GM19395 (cell line): ENCODE data around the gene ARHGAP40.
A peak's percentile ranks its signal among the peaks of the same experiment; 100 is the strongest.

Source experiments
- ATAC-seq: cut with Tn5 transposase; IDR thresholded peaks from one replicate; pipeline ENCODE4 v1.9.1; 2021; ENCODE audit warnings: mild to moderate bottlenecking, moderate library complexity; ENCODE audit not compliant: unreplicated experiment

The ARHGAP40 gene

DNA sequence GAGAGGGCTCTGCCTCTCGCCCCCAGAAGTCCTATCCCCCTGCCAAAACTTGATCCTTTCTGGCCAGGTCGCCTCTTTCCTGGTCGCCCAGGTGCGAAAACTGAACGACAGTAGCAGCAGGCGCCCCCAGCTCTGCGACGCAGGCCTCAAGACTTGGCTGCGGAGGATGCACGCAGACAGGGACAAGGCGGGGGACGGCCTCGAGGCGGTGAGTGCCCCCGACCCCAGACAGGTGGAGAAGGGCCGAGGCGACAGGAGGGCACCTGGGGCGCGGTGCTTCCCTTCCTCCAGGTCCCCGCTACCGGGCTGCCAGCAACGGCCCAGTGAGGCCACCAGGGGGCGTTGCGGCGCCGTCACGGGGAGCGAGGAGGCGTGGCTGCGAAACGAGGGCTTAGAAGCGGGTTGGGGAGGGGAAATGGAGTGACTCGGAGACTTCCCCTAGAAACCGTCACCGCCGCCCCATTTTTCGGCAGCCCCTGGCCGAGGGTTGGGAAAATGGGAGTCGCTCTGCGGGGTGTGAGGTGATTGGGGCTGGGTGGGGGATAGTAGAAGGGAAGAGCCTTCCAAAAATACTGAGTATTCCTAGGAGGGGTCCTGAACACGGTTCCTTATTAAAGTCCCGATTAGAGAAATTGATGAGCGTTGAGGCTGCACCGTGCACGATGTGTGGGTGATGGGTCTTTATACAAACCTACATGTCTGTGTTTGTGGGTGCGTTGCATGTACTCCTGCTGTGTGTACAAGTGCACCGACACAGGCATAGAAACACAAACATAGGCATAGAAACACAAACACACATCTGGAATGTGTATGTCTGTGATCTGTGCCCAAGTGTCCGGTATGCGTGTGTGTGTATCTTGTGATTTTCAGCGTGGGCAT, 44.6 kb downstream of the ARHGAP40 start:
- ATAC-seq = peak; percentile 81

DNA sequence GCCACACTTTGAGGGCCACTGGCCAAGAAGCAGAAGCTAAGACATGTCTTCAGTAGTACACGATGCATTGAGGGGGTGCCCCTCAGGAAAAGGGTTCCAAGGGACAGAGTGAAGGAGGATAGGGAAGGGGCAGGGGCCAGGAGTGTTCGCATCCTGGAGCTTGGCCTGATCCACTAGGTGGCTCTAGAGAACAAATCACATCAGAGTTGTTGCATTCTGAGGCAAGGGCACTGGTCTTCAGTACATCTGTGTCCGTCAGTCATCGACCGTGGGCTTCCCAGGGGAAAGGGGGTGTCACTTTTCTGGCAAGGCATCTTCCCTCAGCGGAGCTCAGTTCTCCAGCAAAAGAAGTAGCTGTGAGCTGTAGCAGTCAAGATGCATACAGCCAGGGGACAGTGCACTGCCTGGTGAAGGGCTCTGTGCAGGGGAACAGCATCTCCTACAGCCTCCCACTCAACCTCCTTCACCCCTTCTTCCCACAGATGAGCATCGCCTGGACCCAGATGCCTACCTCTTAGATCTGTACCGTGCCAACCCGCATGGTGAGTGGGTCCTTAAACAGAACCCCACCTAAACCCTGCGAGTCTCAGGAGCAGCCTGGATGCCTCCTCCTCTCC, 47.8 kb downstream of the ARHGAP40 start:
- ATAC-seq = no peak

DNA sequence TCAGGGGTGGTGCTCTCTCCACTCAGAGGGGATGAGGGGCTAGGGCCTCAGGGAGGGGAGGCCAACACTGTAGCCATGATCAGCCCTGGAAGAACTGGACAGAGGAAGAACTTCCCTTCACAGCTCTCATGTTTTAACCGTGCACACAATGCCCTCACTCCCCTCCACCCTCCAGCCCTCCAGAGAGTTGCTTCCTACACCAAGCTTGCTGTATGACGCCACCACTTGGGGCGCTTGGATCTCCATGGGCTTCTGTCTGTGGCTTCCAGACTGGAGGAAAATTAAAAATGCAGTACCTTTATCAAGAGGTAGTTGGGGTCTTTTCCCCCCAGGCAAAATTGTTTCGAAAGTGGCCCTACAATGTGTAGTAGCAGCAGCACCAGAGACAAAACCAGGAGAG, 48.4 kb downstream of the ARHGAP40 start:
- no peak for ATAC-seq

DNA sequence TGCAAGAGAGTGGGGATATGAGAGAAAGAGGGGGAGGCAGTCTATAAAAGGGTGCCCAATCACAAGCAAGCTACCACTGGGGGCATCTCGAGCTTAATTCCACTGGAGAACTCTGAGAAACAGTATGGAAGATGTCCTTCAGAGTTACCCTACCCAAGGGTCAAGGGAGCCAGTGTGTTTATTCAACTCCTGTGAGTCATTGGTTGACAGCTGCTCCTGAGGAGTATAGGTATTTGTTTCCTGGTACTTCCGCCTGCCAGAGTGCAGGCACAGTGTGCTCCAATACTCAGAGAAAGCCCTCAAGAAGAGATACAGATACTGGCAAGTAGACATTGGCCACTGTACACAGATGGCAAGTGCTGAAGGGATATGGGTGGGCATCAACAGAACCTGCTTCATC, 49.5 kb downstream of the ARHGAP40 start:
- no peak for ATAC-seq

DNA sequence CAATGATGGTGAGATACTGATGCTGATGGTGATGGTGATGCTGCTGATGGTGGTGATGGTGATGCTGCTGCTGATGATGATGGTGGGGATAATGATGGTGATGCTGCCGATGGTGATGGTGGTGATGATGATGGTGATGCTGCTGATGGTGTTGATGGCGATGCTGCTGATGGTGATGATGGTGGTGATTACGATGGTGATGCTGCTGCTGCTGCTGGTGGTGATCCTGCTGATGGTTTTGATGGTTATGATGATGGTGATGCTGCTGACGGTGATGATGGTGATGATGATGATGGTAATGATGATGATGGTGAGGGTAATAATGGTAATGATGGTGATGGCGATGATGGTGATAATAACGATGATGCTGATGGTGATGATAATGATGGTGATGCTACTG, 50.0 kb downstream of the ARHGAP40 start:
- ATAC-seq = no peak

DNA sequence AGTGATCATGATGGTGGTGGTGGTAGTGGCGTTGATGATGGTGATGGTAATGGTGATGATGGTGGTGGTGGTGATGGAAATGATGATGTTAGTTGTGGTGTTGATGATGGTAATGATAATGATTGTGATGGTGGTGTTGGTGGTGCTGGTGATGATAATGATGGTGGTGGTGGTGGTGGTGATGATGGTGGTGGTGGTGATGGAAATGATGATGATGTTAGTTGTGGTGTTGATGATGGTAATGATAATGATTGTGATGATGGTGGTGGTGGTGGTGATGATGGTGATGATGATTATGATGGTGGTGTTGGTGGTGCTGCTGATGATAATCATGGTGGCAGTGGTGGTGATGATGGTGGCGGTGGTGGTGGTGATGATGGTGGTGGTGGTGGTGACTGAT, 51.4 kb downstream of the ARHGAP40 start:
- no peak for ATAC-seq

DNA sequence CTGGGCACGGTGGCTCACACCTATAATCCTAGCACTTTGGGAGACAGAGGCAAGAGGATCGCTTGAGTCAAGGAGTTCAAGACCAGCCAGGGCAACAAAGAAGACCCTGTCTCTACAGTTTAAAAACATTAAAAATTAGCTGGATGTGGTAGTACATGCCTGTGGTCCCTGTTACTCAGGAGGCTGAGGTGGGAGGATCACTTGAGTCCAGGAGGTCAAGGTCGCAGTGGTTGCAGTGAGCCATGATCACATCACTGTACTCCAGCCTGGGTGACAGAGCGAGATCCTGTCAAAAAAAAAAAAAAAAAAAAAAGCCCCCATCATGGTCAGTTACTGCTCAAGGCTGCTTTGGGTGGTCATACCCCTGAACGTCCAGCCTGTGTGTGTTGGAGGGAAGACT, 55.8 kb downstream of the ARHGAP40 start:
- ATAC-seq = no peak

DNA sequence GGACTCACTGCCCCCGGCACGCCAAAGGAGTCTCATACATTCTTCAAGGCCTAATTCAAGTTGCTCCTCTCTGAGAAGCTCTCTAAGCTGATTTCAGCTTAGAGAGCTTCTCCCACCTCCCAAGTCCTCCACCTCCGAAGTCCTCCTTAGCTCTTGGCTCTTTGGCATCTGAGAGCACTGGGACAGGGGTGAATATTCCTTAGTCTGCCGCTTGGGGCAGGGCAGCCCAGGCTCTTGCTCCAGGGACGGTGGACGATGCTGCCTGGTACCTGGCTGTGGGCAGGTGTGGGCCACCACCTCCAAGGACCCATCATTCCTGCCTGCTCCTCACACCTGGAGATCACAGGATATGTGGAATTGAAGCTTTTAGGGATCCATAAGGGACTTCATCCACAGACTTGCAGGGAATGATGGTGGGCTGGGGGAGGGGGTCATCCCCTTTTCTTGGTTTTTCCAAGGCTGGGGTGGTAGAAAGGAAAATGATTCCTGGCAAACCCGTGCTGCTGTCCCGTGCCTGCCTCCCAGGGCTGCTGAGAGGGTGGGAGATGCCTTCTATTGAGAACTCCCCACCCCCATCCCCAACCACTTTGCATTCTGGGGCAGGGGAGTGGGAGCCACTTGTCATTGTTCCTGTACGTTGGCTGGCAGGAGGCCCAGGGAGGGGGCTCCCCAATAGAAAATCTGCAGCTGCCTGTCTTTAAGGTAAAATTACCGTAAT, 57.4 kb downstream of the ARHGAP40 start:
- ATAC-seq = no peak

DNA sequence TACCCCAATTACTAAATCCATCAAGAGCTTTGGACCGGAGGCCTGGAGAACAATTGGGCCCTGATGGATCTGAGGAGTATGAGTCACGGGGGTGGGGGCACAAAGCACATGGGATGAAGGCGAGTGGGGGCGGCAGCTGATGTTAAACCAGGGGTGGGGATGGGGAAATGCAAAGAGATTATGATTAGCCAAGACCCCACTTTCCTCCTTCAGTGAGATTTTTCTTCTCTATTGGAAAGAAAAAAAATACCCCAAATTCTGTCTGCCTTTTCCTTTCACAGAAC, 57.9 kb downstream of the ARHGAP40 start:
- no peak for ATAC-seq

DNA sequence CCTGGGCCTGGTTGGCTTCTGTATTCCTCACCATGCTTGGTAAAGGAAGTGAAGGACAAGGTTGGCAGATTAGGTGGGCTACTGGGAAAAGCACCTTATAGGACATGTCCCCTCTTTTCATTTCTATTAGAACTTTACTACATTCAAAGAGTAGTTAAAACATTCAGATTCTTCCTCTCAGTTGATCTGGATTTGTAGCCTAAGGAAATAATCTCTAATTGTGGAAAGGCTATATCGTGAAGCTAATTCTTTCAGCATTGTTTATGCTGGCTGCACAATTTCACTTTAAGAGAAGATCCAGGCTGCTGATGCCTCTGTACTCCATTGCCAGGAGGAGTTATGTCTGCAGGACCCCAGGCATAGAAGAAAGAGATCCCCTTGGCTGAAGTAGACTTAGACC, 58.8 kb downstream of the ARHGAP40 start:
- no peak for ATAC-seq

DNA sequence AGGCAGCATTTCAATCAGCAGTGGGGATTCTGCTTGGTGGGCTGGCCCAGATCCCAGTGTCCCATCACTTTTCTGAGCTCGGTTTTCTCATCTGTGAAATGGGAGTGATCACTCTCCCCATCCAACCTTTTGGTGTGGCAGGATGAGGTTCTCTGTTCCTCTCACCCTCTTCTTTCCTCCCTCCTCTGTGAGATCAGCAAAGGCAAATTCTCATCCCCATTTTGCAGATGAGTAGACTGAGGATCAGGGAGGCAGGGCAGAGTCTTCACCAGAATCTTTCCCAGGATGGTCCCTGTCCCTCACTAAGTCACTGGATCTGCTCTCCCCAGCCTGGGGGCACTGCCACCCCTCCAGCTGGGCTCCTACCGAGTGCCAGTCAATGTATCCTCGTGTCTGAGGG, 62.1 kb downstream of the ARHGAP40 start:
- ATAC-seq = no peak

DNA sequence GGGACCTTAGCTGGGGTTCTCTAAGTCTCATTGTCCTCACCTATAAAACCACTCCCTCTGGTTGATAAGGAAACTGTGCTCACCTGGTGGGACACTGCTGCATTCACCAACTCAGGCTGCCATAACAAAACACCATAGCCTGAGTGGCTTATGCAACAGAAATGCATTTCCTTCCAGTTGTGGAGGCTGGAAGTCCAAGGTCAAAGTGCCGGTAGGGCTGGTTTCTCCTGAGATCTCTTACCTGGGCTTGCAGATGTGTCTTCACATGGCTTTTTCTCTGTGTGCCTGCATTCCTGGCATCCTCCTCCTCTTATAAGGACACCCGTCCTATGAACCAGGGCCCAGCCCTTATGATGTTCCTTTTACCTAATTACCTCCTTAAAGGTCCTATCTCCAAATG, 62.7 kb downstream of the ARHGAP40 start:
- ATAC-seq = no peak

DNA sequence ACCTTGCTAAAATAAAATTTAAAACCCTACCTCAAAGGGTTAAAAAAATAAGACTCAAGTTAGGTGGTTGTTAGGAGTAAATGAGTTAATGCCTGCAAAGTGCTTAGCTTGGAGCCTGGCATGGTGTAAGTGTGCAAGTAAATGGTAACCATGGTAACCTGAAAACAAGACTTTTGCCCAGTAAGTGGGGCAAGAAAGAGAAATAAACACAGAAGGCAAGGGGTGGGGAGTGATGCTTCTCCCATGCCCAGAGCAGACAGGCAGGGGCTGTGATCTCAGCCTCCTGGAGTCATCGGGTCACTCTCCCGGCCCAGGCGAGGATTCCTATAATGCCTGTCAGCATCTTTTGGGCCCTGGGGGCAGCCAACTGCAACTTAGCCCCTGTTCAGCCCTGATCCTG, 63.5 kb downstream of the ARHGAP40 start:
- ATAC-seq = no peak

DNA sequence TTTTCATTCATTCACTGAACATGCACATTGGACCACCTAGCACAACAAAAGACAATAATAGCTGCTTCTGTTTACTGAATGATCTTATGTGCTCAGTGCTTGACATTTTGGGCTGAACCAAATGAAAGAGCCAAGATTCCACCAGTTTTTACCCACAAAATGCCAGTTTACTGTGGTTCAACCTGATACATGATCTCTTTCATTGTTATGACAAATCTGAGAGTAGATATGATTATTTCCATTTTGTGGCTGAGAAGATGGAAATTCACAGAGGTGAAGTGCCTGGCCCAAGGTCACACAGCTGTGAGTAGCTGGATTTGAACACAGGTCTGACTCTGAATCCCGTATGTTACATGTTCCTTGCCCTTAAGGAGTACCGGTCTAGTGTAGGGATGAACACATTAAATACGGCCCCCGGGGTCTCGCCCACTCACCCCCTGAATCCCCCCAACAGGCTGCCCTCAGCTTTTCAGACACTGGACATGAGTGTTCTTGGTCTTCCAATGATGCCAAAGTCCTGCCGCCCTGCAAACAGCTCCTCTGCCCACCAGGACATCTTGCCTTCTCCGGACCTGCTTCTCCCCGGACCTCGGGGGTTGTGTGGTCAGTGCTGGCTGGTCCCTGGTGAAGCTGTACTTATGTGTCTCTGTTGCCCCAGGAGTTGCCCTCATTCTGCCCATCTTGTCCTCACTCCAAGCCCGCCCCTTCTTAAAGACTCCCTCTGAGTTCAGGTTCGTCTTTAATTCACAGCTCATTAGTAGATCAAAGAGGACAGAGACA, 64.1 kb downstream of the ARHGAP40 start:
- no peak for ATAC-seq

DNA sequence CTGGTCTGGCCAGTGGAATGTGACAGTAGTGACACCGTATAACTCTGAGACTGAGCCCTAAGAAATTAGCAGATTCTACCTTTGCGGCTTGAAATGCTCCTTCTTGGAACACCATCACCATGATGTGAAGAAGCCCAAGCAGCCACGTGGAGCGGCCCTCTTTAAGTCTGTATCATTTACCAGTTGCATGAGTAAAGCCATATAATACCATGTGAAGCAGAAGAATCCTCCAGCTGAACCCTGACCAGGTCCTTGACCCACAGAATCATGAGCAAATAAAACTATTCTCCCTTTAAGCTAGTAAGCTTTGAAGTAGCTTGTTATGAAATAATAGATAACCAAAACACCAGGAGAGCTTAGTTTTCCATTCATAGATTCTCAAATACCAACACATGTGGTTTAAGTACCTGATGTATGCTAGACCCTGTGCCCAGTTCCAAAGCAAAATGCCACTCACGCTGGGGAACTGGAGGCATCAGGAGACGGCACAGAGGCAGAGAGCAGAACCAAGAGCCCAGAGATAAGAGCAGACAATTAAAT, 65.9 kb downstream of the ARHGAP40 start:
- ATAC-seq = no peak

DNA sequence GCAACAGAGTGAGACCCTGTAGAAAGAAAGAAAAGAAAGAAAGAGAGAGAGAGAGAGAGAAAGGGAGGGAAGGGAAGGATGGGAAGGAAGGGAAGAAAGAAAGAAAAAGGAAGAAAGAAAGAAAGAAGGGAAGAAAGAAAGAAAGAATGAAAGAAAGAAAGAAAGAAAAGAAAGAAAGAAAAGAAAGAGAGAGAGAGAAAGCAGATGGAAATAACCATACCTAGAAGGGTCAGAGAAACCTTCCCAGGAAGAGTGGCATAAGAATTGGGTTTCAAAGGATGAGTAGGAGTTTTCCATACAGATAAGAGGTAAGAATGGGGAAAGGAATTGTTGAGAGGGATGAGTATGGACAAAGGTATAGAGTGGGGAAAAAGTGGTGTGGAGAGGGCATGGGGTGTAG, 68.1 kb downstream of the ARHGAP40 start:
- no peak for ATAC-seq

DNA sequence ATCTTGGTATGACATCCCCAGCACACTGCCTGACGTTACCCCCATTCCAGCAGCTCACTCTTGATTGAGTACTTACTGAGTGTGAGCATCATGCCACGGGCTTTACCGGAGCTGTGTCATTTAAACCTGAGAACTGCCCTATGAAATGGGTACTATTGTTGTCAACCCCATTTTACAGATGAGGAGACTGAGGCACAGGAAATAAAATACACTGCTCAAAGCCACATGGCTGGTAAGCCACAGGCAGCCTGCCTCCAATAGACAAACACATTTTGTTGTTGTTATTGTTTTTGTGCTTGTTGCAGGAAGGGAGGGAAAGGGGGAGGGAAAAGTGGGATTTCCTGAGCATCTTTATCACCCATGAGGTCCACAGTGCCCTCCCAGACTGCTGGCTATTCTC, 69.2 kb downstream of the ARHGAP40 start:
- ATAC-seq = no peak

DNA sequence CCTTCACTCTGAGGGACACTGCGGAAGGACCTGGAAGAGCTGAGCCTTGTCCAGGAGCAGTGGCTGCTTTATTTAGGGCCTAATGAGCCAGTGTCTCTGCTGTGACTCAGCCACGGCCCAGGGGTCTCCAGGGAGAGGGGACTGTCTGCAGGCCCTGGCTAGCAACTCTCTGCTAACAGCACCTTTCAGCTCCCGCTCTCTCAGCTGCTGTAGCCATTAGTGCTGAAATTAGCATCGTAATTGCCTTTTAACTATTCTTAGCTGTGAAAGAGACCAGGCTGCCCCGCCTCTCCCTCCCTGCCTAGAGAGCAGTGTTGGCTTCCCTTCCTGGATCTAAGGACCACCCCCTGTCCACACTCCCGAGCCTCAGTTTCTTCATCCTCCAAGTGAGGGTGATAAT, 69.6 kb downstream of the ARHGAP40 start:
- ATAC-seq = no peak

DNA sequence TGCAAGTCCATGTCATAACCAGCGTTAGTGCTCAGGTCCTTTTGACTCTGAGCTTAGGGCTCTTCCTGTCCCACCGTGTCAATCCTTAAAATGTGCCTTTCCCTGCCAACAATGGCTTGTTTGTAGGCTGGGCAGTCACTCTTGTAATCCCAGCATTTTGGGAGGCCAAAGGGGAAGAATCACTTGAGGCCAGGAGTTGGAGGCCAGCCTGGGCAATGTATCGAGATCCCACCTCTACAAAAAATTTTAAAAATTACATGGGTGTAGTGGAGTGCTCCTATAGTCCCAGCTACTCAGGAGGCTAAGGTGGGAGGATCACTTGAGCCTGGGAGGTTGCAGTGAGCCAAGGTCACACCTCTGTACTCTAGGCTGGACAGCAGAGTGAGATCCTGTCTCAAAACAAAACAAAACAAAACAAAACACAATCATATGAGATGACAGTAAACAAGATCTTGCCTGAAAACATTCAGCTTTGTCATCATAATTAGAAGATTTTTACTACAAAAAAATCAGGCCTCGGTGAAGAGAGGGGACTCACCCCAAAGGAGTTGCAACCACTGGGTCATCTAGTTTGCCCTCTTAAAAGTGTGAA, 70.2 kb downstream of the ARHGAP40 start:
- ATAC-seq = no peak

DNA sequence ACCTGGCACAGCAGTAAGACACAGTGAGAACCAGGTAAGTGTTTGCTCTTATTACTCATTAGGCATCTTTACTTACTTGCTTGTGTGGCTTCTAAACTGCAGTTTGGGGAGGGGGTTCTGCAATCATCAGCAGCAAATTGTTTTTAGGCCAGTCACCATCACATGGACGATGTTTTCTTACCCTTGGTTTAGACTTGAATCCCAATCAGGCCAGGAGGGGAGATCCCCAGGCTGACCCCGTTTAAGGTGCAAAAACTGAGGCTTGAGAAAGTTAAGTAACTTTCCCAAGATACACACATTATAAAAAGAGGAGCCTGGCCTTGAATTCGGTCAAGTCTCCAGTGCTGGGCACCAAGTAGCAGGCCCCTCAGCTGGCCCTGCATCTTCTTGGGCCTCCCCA, 70.9 kb downstream of the ARHGAP40 start:
- ATAC-seq = no peak

DNA sequence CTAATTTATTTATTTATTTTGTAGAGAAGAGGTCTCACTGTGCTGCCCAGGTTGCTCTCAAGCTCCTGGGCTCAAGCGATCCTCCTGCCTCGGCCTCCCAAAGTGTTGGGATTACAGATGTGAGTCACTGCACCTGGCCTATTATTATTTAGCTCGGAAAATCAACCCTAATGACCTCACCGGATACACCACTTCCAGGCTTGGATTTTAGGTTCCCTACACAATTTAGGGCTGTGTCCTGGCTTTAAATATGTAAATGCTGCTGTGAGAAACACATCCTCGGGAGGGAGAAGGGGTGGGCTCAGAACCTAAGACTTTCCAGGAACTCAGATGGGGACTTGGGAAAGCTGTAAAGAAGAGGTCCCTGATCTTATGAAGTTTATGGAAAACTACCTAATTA, 71.7 kb downstream of the ARHGAP40 start:
- no peak for ATAC-seq
